ENCODE data around the gene DGKZ. TPM values are rescaled to one million over a fixed set of nuclear protein-coding genes. Genes with fewer than 3 reads are reported as not detected.

DGKZ gene
- total RNA-seq, 1 experiment from 2014 or later: 57.9 TPM

DNA sequence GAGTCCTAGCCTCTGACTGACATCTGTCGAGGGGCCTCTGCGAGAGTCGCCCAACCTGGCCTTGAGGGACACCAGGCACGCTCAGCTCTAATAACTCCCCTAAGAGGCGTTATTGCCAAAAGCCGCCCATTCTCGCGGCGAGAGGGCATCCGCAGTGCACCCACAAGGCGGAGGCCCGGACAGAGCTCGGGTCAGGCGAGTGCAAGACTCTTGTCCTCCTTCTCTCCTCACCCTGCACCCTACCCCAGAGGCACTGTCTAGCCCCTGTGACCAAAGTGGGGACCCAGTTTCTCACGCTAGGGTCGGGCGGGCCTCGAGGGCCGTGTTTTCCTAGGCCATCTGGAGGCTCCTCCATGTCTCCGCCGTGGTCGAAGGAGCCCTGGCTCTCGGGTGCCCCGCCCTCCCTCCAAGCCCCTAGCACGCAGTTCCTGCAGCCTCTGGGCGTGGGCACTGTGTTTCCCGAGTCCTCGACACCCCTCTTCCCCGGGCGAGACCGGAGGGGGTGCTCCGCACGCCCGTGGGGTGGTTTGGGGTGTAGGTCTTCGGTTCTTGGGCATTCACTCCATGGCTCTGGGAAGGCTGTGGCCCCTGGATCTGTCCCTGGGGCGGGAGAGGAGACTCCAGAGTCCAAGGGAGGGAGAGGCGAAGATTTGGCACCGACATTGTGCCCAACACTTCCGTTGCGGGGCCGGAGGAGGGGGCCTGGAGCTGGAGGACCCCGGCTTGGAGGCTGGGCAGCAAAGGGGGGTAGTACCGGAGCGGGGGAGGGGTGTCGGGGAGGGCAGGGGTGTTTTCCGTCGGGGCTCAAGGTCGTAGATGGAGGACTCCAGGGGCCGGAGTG is 43.3 kb downstream of the DGKZ start:
- BruUV-seq (replicated peaks): no TSS peak

DNA sequence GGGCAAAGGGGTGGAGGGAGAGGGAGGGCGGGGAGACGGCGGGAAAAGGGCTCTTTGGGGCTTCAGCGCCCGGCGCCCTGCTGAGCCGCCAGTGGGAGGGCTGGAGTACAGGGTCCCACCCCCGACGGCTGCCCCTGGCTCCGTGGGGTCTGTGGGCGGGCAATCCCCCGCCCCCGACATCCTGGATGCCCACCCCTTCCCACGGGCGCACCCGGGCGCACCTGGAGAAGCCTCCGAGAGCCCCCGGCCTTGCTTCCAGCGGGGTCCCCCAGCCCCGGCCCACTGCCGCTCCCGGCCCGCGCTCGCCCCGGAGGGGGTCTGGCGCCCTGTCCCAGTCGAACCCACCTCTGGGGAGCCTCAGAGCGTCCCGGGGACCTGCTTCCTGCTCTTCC is 43.9 kb downstream of the DGKZ start:
- H3K4me3 Mint-ChIP-seq (ENCODE audit: unreplicated experiment): no peak overlapping the region
- ChIA-PET POLR2A (no interaction called here), CTCF (interaction anchor here (1.0 to 3.5 kb wide), 3 partner anchors 145 to 227 kb away, joined by 3 to 24 read pairs (median 6); no protein-coding TSS in a partner anchor)
- DNase-seq (ENCODE audit: unreplicated experiment): no peak
- no peaks in the 10 kb centered on the region for H3K9me3 Mint-ChIP-seq (ENCODE audit: unreplicated experiment)
- H3K36me3 Mint-ChIP-seq (ENCODE audit: insufficient read depth, unreplicated experiment): no peaks in the 10 kb centered on the region
- peaks cover 11% of the 10 kb centered on the region for H3K4me1 Mint-ChIP-seq (ENCODE audit: insufficient read depth, unreplicated experiment)
- peaks cover 40% of the 10 kb centered on the region for H3K27me3 Mint-ChIP-seq (ENCODE audit: insufficient read depth, unreplicated experiment)
- BruUV-seq (replicated peaks): no TSS peak
- no peak overlapping the region for H3K27ac Mint-ChIP-seq (ENCODE audit: low read depth, unreplicated experiment)
- TF ChIP-seq, protein P1, sequence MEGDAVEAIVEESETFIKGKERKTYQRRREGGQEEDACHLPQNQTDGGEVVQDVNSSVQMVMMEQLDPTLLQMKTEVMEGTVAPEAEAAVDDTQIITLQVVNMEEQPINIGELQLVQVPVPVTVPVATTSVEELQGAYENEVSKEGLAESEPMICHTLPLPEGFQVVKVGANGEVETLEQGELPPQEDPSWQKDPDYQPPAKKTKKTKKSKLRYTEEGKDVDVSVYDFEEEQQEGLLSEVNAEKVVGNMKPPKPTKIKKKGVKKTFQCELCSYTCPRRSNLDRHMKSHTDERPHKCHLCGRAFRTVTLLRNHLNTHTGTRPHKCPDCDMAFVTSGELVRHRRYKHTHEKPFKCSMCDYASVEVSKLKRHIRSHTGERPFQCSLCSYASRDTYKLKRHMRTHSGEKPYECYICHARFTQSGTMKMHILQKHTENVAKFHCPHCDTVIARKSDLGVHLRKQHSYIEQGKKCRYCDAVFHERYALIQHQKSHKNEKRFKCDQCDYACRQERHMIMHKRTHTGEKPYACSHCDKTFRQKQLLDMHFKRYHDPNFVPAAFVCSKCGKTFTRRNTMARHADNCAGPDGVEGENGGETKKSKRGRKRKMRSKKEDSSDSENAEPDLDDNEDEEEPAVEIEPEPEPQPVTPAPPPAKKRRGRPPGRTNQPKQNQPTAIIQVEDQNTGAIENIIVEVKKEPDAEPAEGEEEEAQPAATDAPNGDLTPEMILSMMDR (IDR thresholded peaks at IDR 0.05; ENCODE audit: unreplicated experiment): no peak
- intact Hi-C loops (cut with micrococcal nuclease): no loop called here

More for the DNA sequence above, 43.3 kb downstream of the DGKZ start:
- H3K4me1 Mint-ChIP-seq (ENCODE audit: insufficient read depth, unreplicated experiment): peaks cover 11% of the 10 kb centered on the region
- no peak for DNase-seq (ENCODE audit: unreplicated experiment)
- H3K27me3 Mint-ChIP-seq (ENCODE audit: insufficient read depth, unreplicated experiment): peaks cover 40% of the 10 kb centered on the region
- ChIA-PET POLR2A (interaction anchor here (0.7 kb wide), 1 partner anchor 107 kb away, joined by 3 read pairs; no protein-coding TSS in a partner anchor), CTCF (interaction anchor here (0.6 to 4.1 kb wide), 18 partner anchors 8 to 228 kb away, joined by 3 to 24 read pairs (median 4); no protein-coding TSS in a partner anchor)
- TF ChIP-seq, protein P1 (IDR thresholded peaks at IDR 0.05; ENCODE audit: unreplicated experiment): no peak
- no peak overlapping the region for H3K27ac Mint-ChIP-seq (ENCODE audit: low read depth, unreplicated experiment)
- peak overlapping the region; percentile 69 for H3K4me3 Mint-ChIP-seq (ENCODE audit: unreplicated experiment)
- no peaks in the 10 kb centered on the region for H3K9me3 Mint-ChIP-seq (ENCODE audit: unreplicated experiment)
- no peaks in the 10 kb centered on the region for H3K36me3 Mint-ChIP-seq (ENCODE audit: insufficient read depth, unreplicated experiment)
- intact Hi-C loops (cut with micrococcal nuclease): no loop called here

DNA sequence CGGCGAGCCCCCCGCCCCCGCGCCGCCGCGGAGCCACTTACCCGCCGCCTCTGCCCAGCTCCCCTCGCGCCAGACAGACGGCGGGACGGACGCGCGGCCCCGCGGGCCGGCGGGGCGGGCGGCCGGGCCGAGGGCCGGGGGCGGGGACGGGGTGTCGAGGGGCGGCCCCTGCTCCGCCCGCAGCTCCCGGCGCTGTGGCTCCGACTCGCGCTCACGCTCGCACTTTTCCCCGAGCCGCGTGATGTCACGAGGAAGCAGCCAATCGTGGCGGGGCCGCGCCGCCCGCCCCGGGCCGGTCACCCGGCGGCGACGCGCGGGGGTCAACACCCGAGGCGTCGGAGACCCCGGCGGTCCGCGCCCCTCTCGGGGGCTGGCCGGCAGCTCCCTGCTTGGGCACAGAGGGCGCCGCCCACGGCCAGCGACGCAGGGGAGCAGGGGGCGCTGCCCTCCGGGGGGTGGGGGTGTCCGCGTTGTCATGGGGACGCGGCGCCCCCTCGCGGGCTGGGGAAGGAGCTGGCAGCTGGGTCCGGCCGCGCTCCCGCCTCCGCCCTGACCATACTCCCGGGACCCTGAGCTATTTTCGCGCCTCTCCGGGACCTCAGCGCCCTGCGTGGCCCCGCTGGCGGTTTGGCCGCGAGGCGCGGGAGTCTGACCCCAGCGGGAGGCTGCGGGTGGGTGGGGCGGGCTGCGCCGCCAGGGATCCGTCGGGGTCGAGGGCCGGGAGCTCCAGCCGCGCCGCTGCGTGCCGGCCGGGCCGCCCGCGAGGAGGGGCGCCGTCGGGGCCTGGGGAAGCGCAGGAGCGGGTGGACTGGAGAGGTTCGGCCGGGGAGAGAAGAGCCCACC is 44.5 kb downstream of the DGKZ start, which contains the start of gene CHRM4:
TSS of gene CHRM4 (minus strand) at position 199 of the 843 bp plus-strand sequence. CDS start 5,219 bp downstream, outside the sequence.
- ChIA-PET POLR2A (interaction anchor here (0.7 to 1.0 kb wide), 2 partner anchors 98 to 169 kb away, joined by 3 read pairs; no protein-coding TSS in a partner anchor), CTCF (interaction anchor here (1.1 to 3.5 kb wide), 4 partner anchors 13 to 227 kb away, joined by 5 to 24 read pairs (median 6); no protein-coding TSS in a partner anchor)
- Mint-ChIP-seq H3K36me3 (ENCODE audit: insufficient read depth, unreplicated experiment) (no peaks in the 10 kb centered on the region), H3K4me3 (ENCODE audit: unreplicated experiment) (peak within 1 kb of the TSS; percentile 44), H3K4me1 (ENCODE audit: insufficient read depth, unreplicated experiment) (peaks cover 8% of the 10 kb centered on the region), H3K9me3 (ENCODE audit: unreplicated experiment) (no peaks in the 10 kb centered on the region), H3K27ac (ENCODE audit: low read depth, unreplicated experiment) (no peak within 1 kb of the TSS), H3K27me3 (ENCODE audit: insufficient read depth, unreplicated experiment) (peaks cover 40% of the 10 kb centered on the region)
- intact Hi-C loops (cut with micrococcal nuclease): no loop called here
- no TSS peak for BruUV-seq (replicated peaks)
- TF ChIP-seq, protein P1 (IDR thresholded peaks at IDR 0.05; ENCODE audit: unreplicated experiment): peak; percentile 23
- DNase-seq (ENCODE audit: unreplicated experiment): no peak

All from MCF 10A (cell line).